Breast epithelium (tissue), 3 donors: ENCODE measurements around the gene OXER1.

ENCODE experiments used
- CTCF ChIP-seq, 3 donors: fragments of 450-650 bp; IDR thresholded peaks; one replicate each; pipeline ENCODE4 v1.5.1; 2016 to 2017; ENCODE audit warnings: antibody characterized with exemption in 3 of 3, mild to moderate bottlenecking in 3 of 3, moderate library complexity in 3 of 3
- POLR2A ChIP-seq: fragments of 450-650 bp; IDR thresholded peaks from one replicate; pipeline ENCODE4 v1.6.1; 2016; ENCODE audit warnings: antibody characterized with exemption, mild to moderate bottlenecking, moderate library complexity
- POLR2AphosphoS5 ChIP-seq, 3 donors: sonication (generic); formaldehyde crosslinking; IDR thresholded peaks; one replicate each; pipeline ENCODE4 v1.6.1; 2017; ENCODE audit warnings: antibody characterized with exemption in 3 of 3

- TF ChIP-seq CTCF (IDR thresholded peaks at IDR 0.05) (no peak), POLR2AphosphoS5 (IDR thresholded peaks at IDR 0.05) (no peak), POLR2A (no peak)
Measured at GRCh38 chr2:42764901-42765300, 966 bp upstream of the OXER1 start.
